Lung microvascular endothelial cell (primary cell): ENCODE measurements around the gene FUCA2. TPM values are rescaled to one million over a fixed set of nuclear protein-coding genes. Genes with fewer than 3 reads are reported as not detected.
"Not testable (repeated sequence)": the region's sequence is repeated elsewhere in the genome, so short reads cannot be mapped to it uniquely, and the experiment has no call there.

ENCODE experiments used
- DNase-seq, 2 donors: peaks; one replicate each; pipeline versions ENCODE4 v3.0.0 to v3.0.0-alpha.2; 2010; ENCODE audit warnings: low read depth in 2 of 2
- total RNA-seq: library from RNA; depleted of rRNA; stranded (reverse); fragments of >200 nt; gene quantifications from 2 replicates; pipeline ENCODE4 v1.2.1, GENCODE V29; 2014

Gene FUCA2
- total RNA-seq, 1 donor from 2014 or later, result 24.4 TPM

DNA sequence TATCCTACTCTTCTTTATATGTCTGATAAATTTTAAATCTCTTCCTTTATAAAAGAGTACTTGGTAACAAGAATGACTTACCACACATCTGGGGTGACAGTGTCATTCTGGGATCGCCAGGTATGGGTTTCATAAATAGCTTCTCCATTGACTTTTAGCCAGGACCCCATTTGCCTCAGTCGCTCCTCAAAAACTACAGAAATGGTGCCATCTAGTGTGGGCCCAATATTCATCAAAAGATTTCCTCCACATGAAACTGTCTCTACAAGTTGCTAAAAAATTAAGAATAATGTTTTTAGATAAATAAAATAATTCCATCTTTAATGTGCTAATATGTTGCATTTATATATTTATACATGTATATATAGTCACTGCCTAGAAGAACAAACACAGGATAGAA is 9.7 kb downstream of the FUCA2 start:
- DNase-seq, result peak in 1 of 2 donors; percentile 5

DNA sequence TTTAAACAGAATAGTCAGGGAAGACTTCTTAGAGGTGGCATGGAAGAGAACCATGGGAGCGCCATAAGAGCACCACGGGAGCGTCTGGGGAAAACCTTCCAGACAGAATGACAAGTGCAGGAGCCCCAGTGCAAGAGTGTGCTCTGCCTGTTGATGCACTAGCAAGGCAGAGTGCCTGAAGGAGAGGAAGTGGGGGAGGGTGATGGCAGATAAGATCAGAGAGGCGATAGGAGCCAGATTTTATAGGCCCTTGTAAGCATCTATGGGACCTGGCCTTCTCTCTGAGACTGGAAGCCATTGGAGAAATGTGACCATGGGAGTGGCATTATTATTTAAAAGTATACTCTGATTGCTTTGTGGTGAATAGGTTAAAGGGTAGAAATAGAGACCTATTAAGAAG is 13.1 kb downstream of the FUCA2 start:
- no peak for DNase-seq

DNA sequence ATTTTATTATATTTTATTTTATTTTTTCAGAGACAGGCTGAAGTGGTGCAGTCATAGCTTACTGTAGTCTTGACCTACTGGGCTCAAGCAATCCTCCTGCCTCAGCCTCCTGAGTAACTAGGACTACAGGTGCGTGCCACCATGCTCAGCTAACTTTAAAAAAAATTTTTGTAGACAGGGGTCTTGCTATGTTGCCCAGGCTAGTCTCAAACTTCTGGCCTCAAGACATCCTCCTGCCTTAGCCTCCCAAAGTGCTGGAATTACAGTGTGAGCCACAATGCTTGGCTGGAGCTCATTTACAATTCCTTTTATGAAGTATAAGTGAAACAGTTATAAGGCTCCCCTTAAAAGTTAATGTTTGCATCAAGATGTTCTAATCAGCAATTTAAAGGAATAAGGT is 14.5 kb downstream of the FUCA2 start:
- no peak for DNase-seq

DNA sequence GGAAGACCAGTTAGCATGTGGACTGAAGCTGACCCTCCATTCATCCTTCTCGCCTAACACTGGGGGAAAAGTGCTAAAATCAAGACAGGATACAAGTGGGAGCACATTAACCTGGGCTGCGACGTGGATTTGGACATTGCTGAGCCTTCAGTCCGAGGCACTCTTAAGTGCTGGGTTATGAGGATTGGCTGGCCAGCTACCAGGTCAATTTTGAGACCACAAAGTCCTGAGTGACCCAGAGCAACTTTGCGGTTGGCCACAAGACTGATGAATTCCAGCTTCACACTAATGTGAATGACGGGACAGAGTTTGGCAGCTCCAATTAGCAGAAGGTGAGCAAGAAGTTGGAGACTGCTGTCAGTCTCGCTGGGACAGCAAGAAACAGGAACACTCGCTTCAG is 20.7 kb downstream of the FUCA2 start:
- DNase-seq, result no peak

DNA sequence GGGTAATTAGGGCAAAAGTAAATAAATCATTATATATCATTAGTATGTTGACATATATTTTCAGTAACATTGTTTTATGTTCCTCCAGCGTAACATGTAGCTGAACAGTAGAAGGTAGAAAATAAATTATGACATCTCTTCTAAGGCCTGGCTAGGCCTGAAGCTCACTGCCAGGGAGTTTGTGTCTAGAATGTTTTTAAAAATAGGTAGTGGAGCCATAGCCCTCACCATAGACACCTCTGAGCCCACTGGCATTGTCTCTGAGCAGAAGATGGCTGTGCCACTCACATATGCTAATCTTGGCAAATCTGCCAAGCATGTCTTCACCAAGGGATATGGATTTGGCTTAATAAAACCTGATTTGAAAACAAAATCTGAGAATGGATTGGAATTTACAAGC is 21.3 kb downstream of the FUCA2 start:
- DNase-seq, result no peak

DNA sequence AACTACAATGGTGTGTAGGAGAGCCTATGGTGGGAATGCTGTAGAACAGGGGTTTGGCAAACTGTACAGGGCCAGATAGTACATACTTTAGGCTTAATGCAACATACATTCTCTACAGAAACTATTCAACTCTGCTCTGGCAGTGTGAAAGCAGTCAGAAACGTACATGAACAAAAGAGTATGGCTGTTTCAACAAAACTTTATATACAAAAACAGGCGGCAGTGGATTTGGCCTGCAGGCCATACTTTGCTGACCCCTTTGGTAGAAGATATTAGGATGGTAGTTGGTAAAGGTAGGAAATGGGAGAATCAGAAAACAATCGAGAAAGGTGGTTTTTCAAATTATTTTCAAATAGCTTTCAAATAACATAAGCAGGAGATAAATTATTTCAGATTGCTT is 24.8 kb downstream of the FUCA2 start:
- no peak for DNase-seq

DNA sequence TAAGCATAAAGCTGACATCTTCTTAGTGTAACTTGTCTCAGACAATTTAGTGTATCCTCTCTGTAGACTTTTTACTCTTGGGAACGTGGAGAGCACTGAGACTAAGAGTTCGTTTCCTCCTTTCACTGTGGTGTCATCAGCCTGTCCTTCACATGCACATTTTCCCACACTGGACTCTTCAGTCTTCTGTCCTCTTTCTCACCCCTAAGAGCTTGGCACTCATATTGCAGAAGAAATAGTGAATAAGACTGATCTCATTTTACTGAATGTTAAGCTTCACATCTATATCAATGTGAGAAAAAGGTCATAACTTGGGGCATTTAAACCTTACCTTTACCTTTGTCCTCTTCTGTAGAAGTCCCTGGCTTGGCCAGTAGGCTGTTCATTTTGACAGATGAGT is 25.6 kb downstream of the FUCA2 start:
- DNase-seq, result no peak

DNA sequence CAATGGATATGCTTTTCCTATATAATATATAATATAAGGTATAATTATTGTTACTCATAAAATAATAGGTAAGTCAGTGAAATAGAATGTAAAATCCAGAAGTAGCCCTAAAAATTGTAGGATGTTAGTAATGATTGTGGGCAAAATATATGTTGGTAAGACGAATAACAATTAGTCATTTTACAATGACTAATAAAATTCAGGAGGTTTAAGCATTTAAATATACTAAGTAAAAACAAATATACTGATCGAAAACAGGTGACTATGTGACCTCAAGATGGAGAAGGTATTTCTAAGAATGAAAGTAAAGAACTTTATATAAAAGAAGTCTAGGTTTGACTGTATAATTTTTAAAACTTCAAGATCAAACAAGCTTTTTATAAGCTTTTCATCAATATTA is 28.9 kb downstream of the FUCA2 start:
- no peak for DNase-seq

DNA sequence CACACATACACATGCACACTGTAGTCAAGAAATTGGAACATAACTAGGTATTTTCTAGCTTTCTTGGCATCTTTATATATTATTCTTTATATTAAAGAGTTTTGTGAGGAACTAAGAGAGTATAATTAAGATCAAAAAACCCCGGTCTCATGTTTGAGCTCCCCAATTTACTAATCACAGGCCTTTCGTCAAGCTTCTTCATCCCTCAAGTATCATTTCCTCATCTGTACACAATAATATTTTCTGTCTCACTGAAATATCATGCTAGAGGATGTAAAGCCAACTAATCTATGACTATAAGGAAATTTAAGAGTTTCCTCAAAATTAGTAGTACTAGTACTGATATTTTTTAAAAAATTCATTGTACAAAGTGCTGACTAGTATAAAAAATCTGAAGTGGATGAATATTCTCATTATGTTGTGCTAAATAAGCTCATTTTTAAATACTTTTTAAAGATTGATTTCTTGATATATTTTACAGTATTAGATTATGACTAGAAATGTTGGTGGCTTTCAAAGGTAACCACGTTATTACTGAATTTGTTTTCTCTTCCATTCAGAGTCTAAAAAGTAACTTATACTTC is 32.9 kb downstream of the FUCA2 start:
- no peak for DNase-seq

DNA sequence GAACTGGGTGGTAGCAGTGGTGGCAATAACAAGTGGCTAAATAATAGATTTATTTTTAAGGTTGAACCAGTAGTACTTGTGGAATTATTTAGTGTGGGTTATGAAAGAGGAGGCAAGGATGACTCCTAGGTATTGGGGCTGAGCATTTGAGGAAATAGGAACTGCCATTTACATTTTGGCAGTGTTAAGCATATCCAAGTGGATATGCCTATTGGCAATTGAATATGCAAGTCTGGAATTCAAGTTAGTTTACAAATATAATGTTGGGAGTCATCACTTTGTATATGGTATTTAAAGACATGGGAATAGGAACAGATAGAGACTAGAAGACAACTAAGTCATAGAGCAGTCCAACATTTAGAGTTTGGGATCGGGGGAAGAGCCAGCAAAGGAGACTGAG is 35.0 kb downstream of the FUCA2 start:
- DNase-seq, result no peak

DNA sequence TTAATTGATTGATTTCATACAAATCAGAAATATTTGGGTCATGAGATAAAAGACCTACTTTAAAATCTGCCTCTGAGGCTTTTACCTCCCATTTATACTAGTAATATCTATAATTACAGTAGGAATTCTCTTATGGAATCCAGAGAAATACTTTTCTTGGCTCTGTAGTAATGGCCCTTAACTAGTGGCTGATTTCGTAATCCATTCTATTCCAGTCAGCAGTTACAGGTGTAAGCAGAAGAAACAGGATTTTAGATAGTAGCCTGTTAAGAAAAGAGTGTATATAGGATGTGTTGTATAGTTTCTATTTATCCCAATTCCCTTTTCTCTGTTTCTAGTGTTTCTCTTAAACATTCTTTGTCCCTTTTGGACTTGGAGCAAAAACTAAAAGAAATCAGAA is 39.7 kb downstream of the FUCA2 start:
- DNase-seq, result no peak

DNA sequence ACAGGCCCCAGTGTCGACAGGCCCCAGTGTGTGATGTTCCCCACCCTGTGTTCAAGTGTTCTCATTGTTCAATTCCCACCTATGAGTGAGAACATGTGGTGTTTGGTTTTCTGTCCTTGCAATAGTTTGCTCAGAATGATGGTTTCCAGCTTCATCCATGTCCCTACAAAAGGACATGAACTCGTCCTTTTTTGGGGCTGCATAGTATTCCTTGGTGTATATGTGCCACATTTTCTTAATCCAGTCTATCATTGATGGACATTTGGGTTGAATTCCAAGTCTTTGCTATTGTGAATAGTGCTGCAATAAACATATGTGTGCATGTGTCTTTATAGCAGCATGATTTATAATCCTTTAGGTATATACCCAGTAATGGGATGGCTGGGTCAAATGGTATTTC is 42.7 kb downstream of the FUCA2 start:
- not testable (repeated sequence) for DNase-seq

DNA sequence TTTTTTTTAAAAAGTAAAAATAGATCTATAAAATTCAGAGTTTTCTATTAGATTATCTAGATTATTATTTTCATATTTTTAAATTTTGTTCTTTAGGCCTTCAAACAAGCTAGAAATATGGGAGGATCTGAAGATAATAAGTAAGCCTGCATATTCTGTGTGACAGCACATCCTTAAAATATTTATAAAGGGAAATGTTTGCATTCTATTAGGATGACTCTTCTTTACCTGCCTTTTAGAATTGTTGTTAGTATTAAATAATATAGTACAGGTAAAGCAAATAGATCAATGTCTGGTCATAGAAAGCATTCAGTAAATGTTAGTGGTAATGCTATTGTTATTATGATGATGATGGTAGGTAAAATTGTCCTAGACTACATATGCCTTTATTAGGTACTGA is 43.5 kb downstream of the FUCA2 start:
- no peak for DNase-seq

DNA sequence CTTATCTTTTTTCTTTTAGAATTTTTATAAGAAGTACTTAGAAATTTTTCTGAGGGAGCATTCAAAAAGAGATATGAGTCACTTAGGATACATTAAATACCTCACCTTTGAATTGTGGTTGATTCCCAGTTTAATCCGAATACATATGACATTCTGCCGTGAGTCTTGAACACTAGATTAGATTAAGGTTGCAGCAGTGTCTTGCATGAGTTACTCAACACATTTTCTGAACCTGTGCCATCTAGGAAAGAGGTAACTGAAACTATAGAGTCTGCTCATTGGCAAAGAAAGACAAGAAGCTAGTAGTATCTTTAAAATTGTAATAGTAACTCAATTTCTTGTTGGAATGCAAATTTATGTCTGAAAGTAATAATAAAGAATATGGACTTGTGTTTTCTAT is 46.0 kb downstream of the FUCA2 start:
- DNase-seq, result no peak

DNA sequence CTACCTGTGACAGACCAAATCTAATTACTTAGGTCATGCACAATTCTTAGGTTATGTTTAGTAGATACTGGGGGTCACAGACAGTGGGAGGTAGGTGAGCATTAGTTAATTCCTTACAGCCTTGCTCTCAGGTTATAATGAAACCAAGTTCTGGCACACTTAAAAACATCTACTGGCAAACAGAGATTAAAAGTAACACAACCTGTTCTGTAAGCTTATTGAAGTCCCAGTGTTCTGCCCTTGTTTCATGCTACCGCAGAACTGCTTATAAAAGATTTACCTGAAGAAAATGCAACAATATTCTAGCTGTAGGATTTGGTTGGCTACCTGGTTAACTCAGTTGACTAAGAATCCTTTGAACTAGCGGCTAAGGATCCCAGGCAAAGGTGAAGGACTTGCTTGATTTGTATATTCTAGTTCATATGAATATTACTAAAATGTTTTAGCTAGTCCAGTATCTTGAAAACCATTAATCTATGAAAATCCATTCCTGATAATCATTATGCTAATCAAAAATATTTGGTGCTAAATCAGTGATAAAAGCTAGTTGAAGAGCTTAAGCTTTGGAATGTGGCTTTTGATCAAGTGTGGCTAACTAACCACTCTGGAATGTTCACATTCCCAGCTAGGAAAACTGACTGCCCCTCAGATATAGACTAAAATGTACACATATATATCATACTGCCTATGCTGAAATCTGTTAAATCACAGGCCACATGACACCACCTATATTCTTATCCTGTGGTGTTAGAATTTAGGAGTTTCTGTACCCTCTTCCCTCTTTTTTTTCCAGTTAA is 53.8 kb downstream of the FUCA2 start:
- peak in 1 of 2 donors; percentile 7 for DNase-seq

DNA sequence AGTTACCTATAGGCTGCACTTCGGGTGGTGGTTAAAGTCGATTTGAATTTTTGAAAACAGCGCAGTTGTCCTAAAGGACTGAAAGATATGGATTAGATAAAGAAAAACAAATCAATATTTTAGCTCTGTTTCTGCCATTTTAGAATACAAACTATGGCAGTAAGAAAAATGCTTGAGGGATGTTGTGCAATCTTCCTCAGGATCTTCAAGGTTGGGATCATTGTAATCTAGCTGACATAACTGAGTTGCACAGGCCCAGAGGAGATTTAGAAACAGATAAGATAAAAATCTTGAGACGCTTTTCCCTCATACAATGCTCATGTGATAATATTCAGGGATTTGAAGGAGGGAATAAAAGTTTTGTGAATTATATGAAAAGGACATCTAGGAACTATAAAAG is 60.0 kb downstream of the FUCA2 start:
- DNase-seq, result no peak

DNA sequence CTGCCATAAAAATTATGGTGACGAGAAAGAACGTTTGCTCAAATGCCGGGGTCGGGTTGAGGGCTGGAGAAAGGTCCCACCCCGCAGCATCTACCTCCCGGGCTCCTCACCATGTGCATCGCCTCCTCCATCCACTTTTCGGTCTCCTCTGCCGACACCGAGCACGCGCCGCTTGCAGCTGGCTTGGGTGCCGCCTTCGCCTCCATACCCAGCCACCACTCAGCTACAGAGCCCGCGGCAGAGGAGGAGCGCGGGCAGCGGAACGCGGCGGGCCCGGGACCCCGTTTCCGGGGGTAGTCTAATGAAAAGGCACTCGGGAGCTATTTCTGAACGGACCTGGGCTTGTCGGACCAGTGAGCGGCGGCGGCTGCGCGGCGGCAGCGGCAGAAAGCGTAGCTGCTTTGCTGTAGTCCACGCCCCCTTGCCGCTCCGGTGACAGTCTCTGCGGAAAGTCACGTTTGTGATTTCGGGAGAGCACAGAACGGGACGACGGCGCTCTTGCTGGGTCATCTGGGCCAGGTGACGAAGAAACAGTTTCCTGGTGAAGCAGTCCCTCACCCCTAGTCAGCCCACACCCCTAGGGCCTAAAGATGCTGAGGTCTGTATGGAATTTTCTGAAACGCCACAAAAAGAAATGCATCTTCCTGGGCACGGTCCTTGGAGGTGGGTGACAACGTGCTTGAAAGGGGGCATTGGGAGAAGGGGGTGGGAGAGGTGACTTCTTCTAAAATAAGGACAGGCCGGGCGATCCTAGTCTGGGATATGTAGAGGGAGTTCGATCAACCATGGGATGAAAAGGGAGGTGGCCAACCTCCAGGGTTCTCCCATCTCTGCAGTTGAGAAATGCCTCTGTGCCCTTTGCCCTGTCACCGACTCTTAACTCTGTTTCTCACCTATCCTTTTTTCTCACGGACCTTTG is 60.8 kb downstream of the FUCA2 start, which contains the start of the genes ADAT2 and PEX3:
Gene ADAT2 (minus strand): TSS at position 243 of the 919 bp plus-strand sequence. CDS start 37 bp downstream, at position 206.
Gene PEX3 (plus strand): TSS at position 353 of the 919 bp plus-strand sequence. CDS start 238 bp downstream, at position 591.
- DNase-seq, result peak; percentile 95 to 96

DNA sequence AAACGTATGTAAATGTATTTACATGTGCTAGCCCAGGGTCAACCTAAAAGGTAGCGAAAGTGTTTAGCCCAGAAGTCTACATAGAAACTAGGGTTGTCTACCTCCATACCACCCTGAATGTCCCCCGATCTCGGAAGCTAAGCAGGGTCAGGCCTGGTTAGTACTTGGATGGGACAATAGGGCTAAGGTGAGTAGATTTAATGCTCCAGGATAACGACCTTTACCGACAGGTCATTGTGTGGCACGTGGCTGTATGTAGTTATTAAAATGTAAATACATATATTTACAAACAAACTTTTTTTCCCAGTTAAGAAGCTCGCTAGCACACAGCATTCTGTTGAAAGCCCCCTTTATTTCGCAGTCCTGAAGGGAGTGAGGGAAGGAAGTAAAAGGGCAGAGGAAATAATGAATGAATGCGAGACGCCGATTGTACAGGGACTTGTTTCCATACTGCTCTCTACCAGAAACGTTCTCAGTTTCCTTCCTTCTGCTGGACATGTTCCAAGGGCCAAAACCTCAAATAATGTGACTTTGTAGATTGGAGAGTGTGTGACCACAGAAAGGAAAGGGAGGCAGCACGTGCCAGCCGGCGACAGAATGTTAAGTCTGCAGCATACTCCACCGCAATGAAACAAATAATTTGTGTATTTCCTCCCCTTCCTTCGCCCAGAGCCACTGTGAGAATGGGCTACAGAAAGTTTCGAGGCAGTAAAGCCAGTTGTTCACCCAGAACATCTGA is 61.6 kb downstream of the FUCA2 start:
- peak; percentile 48 to 69 for DNase-seq

DNA sequence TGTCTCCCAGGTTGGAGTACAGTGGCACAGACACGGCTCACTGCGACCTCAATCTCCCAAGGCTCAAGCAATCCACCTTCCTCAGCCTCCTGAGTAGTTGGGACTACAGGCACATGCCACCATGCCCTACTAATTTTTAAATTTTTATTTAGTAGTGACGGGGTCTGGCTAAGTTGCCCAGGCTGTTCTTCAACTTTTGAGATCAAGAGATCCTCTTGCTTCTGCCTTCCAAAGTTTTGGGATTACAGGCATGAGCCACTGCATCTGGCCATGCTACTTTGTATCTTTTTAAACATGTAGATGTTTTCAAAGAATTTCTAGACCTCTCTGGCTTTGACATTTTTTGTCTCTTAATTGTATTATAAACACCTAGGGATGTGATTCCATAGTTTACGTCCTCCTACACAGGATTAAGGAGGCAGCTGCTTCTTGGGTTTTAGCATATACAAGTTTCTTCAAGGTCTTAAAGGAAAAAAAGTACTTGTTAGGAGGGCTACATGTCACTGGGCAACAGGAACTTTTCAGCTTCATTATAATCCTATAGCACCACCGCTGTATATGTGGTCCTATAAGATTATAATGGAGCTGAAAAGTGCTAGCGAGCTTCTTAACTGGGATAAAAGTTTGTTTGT is 62.3 kb downstream of the FUCA2 start:
- DNase-seq, result no peak

DNA sequence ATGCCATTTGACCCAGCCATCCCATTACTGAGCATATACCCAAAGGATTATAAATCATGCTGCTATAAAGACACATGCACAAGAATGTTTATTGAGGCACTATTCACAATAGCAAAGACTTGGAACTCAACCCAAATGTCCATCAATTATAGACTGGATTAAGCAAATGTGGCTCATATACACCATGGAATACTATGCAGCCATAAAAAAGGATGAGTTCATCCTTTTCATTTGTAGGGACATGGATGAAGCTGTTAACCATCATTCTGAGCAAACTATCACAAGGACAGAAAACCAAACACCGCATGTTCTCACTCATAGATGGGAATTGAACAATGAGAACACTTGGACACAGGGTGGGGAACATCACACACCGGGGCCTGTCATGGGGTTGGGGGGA is 63.7 kb downstream of the FUCA2 start:
- not testable (repeated sequence) for DNase-seq
